HepG2 (cell line): ENCODE measurements around the gene EEF1E1. TPM values are rescaled to one million over a fixed set of nuclear protein-coding genes. Genes with fewer than 3 reads are reported as not detected.
A peak's percentile ranks its signal among the peaks of the same experiment; 100 is the strongest.

Experiments used
- ATAD3A ChIP-seq: sonication (generic); formaldehyde crosslinking; IDR thresholded peaks from 2 replicates; pipeline ENCODE4 v1.4.0; 2020; ENCODE audit warnings: missing genetic modification reagents
- BCL6 ChIP-seq: IDR thresholded peaks from 2 replicates; pipeline ENCODE4 v1.6.1; 2016; ENCODE audit warnings: missing genetic modification reagents, missing compliant biosample characterization
- GTF2F1 ChIP-seq: fragments of 150-350 bp; IDR thresholded peaks from 2 replicates; pipeline ENCODE4 v1.6.1; 2014; ENCODE audit warnings: low read length
- JUNB ChIP-seq: sonication (generic); formaldehyde crosslinking; IDR thresholded peaks from 2 replicates; pipeline ENCODE4 v1.8.0; 2022; ENCODE audit warnings: missing genetic modification reagents, mild to moderate bottlenecking, borderline replicate concordance
- MIER2 ChIP-seq: IDR thresholded peaks from 2 replicates; pipeline ENCODE4 v1.6.1; 2016; ENCODE audit warnings: missing biosample characterization, missing genetic modification reagents
- REXO4 ChIP-seq: sonication (generic); formaldehyde crosslinking; IDR thresholded peaks from 2 replicates; pipeline ENCODE4 v1.8.0; 2022; ENCODE audit warnings: missing genetic modification reagents, mild to moderate bottlenecking, borderline replicate concordance
- THAP11 ChIP-seq: IDR thresholded peaks from 2 replicates; pipeline ENCODE4 v1.6.1; 2016; ENCODE audit warnings: missing biosample characterization, missing genetic modification reagents
- ZBTB40 ChIP-seq, 2 experiments: fragments of 450-650 bp in 1 of 2; sonication (generic) in 1 of 2; formaldehyde crosslinking in 1 of 2; IDR thresholded peaks; 2 replicates each; pipeline versions ENCODE4 v1.6.1 to v1.8.0; 2016 to 2022; ENCODE audit warnings: antibody characterized with exemption in 1 of 2, mild to moderate bottlenecking in 1 of 2, missing genetic modification reagents in 1 of 2
- ZNF12 ChIP-seq: sonication (generic); formaldehyde crosslinking; IDR thresholded peaks from 2 replicates; pipeline ENCODE4 v1.5.0; 2020; ENCODE audit warnings: missing genetic modification reagents
- ZNF704 ChIP-seq: sonication (generic); formaldehyde crosslinking; IDR thresholded peaks from 2 replicates; pipeline ENCODE4 v1.8.1; 2023; ENCODE audit warnings: mild to moderate bottlenecking, inconsistent platforms, moderate library complexity, missing genetic modification reagents, borderline replicate concordance
- ZNF839 ChIP-seq: sonication (generic); formaldehyde crosslinking; IDR thresholded peaks from 2 replicates; pipeline ENCODE4 v1.4.0; 2020; ENCODE audit warnings: missing genetic modification reagents, mild to moderate bottlenecking, borderline replicate concordance
- ZSCAN22 ChIP-seq: sonication (generic); formaldehyde crosslinking; IDR thresholded peaks from 2 replicates; pipeline ENCODE4 v1.4.0; 2020; ENCODE audit warnings: mild to moderate bottlenecking, missing genetic modification reagents
- polyA plus RNA-seq, 8 experiments: library from polyadenylated mRNA; depleted of rRNA in 3 of 8; stranded (reverse) in 7 of 8; unstranded in 1 of 8; fragments of >200 nt; fragmentation: Illumina TruSeq in 4 of 8; extraction: Trizol in 4 of 8; gene quantifications; 2 replicates each; pipeline versions ENCODE4 v1.2.1 to v1.2.3, GENCODE V29; 2011 to 2016; ENCODE audit warnings: low read depth in 4 of 8, missing spikeins in 1 of 8, mixed read lengths in 1 of 8; ENCODE audit not compliant: insufficient read depth in 1 of 8
- total RNA-seq, 5 experiments: library from RNA; depleted of rRNA; stranded (reverse); fragments of >200 nt; fragmentation: Illumina TruSeq; extraction: Trizol; gene quantifications; 2 replicates each; pipeline ENCODE4 v1.2.3, GENCODE V29; 2016; ENCODE audit warnings: low read depth in 1 of 5
- TF ChIP-seq, protein P1 (sequence below): sonication (generic); formaldehyde crosslinking; IDR thresholded peaks from 2 replicates; pipeline ENCODE4 v1.4.0; 2020; ENCODE audit warnings: missing genetic modification reagents
- TF ChIP-seq, protein P2 (sequence below): sonication (generic); formaldehyde crosslinking; IDR thresholded peaks from 2 replicates; pipeline ENCODE4 v1.5.0; 2020; ENCODE audit warnings: mild to moderate bottlenecking, missing genetic modification reagents
- TF ChIP-seq, protein P3 (sequence below): sonication (generic); formaldehyde crosslinking; IDR thresholded peaks from 2 replicates; pipeline ENCODE4 v1.9.0; 2021; ENCODE audit warnings: missing genetic modification reagents, mild to moderate bottlenecking, borderline replicate concordance

The EEF1E1 gene
- total and polyA plus RNA-seq, 2 of the 13 experiments (the other 11 are each of a cell fraction or from before 2014, with no cell fraction given), result 128 to 188 TPM

DNA sequence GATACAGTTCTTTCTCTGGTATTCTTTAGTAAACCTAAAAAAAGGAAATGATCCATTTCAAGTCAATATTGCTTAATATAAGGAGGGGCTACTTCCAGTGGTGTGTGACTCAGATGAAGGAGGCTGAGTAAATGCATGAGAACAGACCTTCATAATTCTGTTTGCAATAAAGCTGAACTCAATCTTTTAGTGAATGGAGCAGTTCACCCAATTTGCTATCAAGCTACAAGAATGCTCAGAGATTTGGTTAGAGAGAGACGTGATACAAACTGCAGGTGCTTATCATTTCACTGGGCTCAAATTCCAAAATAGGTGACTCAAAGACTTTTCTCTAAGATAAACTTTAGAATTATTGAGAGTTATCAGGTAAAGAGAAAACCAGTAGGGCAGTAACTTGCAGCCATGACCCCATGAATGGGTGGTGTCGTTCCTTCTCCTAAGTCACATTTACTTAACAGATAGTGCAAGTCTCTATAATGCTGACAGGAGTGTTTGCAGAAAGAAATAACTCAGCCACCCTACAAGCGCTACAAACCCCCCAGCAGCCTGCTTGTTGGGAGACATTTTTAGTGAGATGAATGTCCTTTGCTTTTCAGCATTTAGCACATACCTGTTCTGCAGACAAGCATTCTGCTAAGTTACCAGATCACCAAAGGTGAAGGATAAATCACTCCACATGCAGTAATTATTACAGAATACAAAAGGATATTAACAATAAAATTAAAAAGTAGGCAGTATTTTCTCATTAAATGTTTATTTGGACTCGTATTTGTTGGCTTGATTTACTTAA is 21.8 kb downstream of the EEF1E1 start (continued):
- TF ChIP-seq ATAD3A (CRISPR knock-in tag), result no peak
- no peak for TF ChIP-seq BCL6 (CRISPR knock-in tag)
- TF ChIP-seq ZBTB40 (IDR thresholded peaks at IDR 0.05), result no peak
- no peak for TF ChIP-seq ZBTB40 (CRISPR knock-in tag; IDR thresholded peaks at IDR 0.05)
- TF ChIP-seq, protein P1, sequence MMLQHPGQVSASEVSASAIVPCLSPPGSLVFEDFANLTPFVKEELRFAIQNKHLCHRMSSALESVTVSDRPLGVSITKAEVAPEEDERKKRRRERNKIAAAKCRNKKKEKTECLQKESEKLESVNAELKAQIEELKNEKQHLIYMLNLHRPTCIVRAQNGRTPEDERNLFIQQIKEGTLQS (CRISPR knock-in tag), result peak; percentile 35; the same call in 1 of the 2 replicates
- TF ChIP-seq ZNF839 (CRISPR knock-in tag), result no peak
- no peak for TF ChIP-seq ZNF704 (CRISPR knock-in tag)
- TF ChIP-seq, protein P2, sequence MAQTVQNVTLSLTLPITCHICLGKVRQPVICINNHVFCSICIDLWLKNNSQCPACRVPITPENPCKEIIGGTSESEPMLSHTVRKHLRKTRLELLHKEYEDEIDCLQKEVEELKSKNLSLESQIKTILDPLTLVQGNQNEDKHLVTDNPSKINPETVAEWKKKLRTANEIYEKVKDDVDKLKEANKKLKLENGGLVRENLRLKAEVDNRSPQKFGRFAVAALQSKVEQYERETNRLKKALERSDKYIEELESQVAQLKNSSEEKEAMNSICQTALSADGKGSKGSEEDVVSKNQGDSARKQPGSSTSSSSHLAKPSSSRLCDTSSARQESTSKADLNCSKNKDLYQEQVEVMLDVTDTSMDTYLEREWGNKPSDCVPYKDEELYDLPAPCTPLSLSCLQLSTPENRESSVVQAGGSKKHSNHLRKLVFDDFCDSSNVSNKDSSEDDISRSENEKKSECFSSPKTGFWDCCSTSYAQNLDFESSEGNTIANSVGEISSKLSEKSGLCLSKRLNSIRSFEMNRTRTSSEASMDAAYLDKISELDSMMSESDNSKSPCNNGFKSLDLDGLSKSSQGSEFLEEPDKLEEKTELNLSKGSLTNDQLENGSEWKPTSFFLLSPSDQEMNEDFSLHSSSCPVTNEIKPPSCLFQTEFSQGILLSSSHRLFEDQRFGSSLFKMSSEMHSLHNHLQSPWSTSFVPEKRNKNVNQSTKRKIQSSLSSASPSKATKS (CRISPR knock-in tag), result no peak
- TF ChIP-seq JUNB (CRISPR knock-in tag), result no peak
- no peak for TF ChIP-seq ZNF12 (CRISPR knock-in tag)
- no peak for TF ChIP-seq REXO4 (CRISPR knock-in tag)
- TF ChIP-seq MIER2 (CRISPR knock-in tag), result no peak
- no peak for TF ChIP-seq THAP11 (CRISPR knock-in tag)
- TF ChIP-seq, protein P3, sequence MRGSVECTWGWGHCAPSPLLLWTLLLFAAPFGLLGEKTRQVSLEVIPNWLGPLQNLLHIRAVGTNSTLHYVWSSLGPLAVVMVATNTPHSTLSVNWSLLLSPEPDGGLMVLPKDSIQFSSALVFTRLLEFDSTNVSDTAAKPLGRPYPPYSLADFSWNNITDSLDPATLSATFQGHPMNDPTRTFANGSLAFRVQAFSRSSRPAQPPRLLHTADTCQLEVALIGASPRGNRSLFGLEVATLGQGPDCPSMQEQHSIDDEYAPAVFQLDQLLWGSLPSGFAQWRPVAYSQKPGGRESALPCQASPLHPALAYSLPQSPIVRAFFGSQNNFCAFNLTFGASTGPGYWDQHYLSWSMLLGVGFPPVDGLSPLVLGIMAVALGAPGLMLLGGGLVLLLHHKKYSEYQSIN (CRISPR knock-in tag), result no peak
- TF ChIP-seq ZSCAN22 (CRISPR knock-in tag), result no peak
- TF ChIP-seq GTF2F1, result no peak
